HEK293 (cell line): ENCODE measurements around the gene FLNC.

Experiments
- IKZF3 ChIP-seq: fragments of 450-650 bp; IDR thresholded peaks from 2 replicates; pipeline ENCODE4 v1.5.0; 2018; ENCODE audit warnings: missing biosample characterization, mild to moderate bottlenecking, missing genetic modification characterization, moderate library complexity
- INSM2 ChIP-seq: fragments of 450-650 bp; formaldehyde crosslinking; IDR thresholded peaks from 2 replicates; pipeline ENCODE4 v1.5.1; 2016; ENCODE audit warnings: missing biosample characterization, missing genetic modification characterization
- KLF7 ChIP-seq: fragments of 450-650 bp; formaldehyde crosslinking; IDR thresholded peaks from 2 replicates; pipeline ENCODE4 v1.5.1; 2016; ENCODE audit warnings: missing biosample characterization, missing genetic modification characterization, borderline replicate concordance
- KLF9 ChIP-seq: fragments of 450-650 bp; formaldehyde crosslinking; IDR thresholded peaks from 2 replicates; pipeline ENCODE4 v1.5.1; 2016; ENCODE audit warnings: missing biosample characterization, missing genetic modification characterization, low read depth
- SCRT2 ChIP-seq: fragments of 450-650 bp; formaldehyde crosslinking; IDR thresholded peaks from 2 replicates; pipeline ENCODE4 v1.5.1; 2016; ENCODE audit warnings: missing biosample characterization, missing genetic modification characterization
- YY2 ChIP-seq: fragments of 450-650 bp; formaldehyde crosslinking; IDR thresholded peaks from 2 replicates; pipeline ENCODE4 v1.5.1; 2016; ENCODE audit warnings: missing biosample characterization, missing genetic modification characterization
- ZBTB8A ChIP-seq: fragments of 450-650 bp; formaldehyde crosslinking; IDR thresholded peaks from 2 replicates; pipeline ENCODE4 v1.5.1; 2016; ENCODE audit warnings: missing biosample characterization, missing genetic modification characterization
- ZIC2 ChIP-seq: fragments of 450-650 bp; formaldehyde crosslinking; IDR thresholded peaks from 2 replicates; pipeline ENCODE4 v1.5.1; 2016; ENCODE audit warnings: missing biosample characterization, missing genetic modification characterization
- ZNF146 ChIP-seq: fragments of 450-650 bp; formaldehyde crosslinking; IDR thresholded peaks from 2 replicates; pipeline ENCODE4 v1.5.1; 2016; ENCODE audit warnings: missing biosample characterization, missing genetic modification characterization
- ZNF24 ChIP-seq: fragments of 450-650 bp; formaldehyde crosslinking; IDR thresholded peaks from 2 replicates; pipeline ENCODE4 v1.5.1; 2016; ENCODE audit warnings: missing biosample characterization, missing genetic modification characterization
- ZNF266 ChIP-seq: fragments of 450-650 bp; formaldehyde crosslinking; IDR thresholded peaks from 2 replicates; pipeline ENCODE4 v1.5.1; 2016; ENCODE audit warnings: missing biosample characterization, missing genetic modification characterization, low read depth
- ZNF394 ChIP-seq: fragments of 450-650 bp; formaldehyde crosslinking; IDR thresholded peaks from 2 replicates; pipeline ENCODE4 v1.5.1; 2016; ENCODE audit warnings: missing biosample characterization, missing genetic modification characterization, mild to moderate bottlenecking, moderate library complexity, borderline replicate concordance
- ZNF544 ChIP-seq: fragments of 450-650 bp; formaldehyde crosslinking; IDR thresholded peaks from 2 replicates; pipeline ENCODE4 v1.5.0; 2017; ENCODE audit warnings: missing biosample characterization, missing genetic modification characterization
- ZNF555 ChIP-seq: fragments of 450-650 bp; formaldehyde crosslinking; conservative IDR thresholded peaks from 2 replicates; pipeline ENCODE4 v1.5.1; 2017; ENCODE audit warnings: missing biosample characterization, mild to moderate bottlenecking, missing genetic modification characterization, inconsistent platforms
- ZNF558 ChIP-seq: fragments of 450-650 bp; formaldehyde crosslinking; IDR thresholded peaks from 2 replicates; pipeline ENCODE4 v1.5.1; 2016; ENCODE audit warnings: missing biosample characterization, missing genetic modification characterization
- ZNF701 ChIP-seq: fragments of 450-650 bp; formaldehyde crosslinking; IDR thresholded peaks from 2 replicates; pipeline ENCODE4 v1.5.1; 2016; ENCODE audit warnings: missing biosample characterization, missing genetic modification characterization
- ZNF785 ChIP-seq: fragments of 450-650 bp; formaldehyde crosslinking; IDR thresholded peaks from 2 replicates; pipeline ENCODE4 v1.5.1; 2016; ENCODE audit warnings: missing biosample characterization, missing genetic modification characterization
- TF ChIP-seq, protein P1 (sequence below): fragments of 450-650 bp; formaldehyde crosslinking; IDR thresholded peaks from 2 replicates; pipeline ENCODE4 v1.5.1; 2016; ENCODE audit warnings: missing biosample characterization, missing genetic modification characterization
- TF ChIP-seq, protein P2 (sequence below): fragments of 450-650 bp; formaldehyde crosslinking; IDR thresholded peaks from 2 replicates; pipeline ENCODE4 v1.5.1; 2016; ENCODE audit warnings: missing biosample characterization, missing genetic modification characterization
- TF ChIP-seq, protein P3 (sequence below): fragments of 450-650 bp; formaldehyde crosslinking; IDR thresholded peaks from 2 replicates; pipeline ENCODE4 v1.5.1; 2016; ENCODE audit warnings: missing biosample characterization, missing genetic modification characterization, borderline replicate concordance
- TF ChIP-seq, protein P4 (sequence below): fragments of 450-650 bp; formaldehyde crosslinking; IDR thresholded peaks from 2 replicates; pipeline ENCODE4 v1.5.1; 2017; ENCODE audit warnings: missing biosample characterization, missing genetic modification characterization
- TF ChIP-seq, protein P5 (sequence below): fragments of 450-650 bp; formaldehyde crosslinking; IDR thresholded peaks from 2 replicates; pipeline ENCODE4 v1.5.1; 2017; ENCODE audit warnings: missing biosample characterization, missing genetic modification characterization
- TF ChIP-seq, protein P6 (sequence below): fragments of 450-650 bp; formaldehyde crosslinking; IDR thresholded peaks from 2 replicates; pipeline ENCODE4 v1.5.1; 2016; ENCODE audit warnings: missing biosample characterization, missing genetic modification characterization

Gene FLNC

GRCh38 chr7:128887169-128888038 is 57.2 kb downstream of the FLNC start (continued):
- TF ChIP-seq, protein P1, sequence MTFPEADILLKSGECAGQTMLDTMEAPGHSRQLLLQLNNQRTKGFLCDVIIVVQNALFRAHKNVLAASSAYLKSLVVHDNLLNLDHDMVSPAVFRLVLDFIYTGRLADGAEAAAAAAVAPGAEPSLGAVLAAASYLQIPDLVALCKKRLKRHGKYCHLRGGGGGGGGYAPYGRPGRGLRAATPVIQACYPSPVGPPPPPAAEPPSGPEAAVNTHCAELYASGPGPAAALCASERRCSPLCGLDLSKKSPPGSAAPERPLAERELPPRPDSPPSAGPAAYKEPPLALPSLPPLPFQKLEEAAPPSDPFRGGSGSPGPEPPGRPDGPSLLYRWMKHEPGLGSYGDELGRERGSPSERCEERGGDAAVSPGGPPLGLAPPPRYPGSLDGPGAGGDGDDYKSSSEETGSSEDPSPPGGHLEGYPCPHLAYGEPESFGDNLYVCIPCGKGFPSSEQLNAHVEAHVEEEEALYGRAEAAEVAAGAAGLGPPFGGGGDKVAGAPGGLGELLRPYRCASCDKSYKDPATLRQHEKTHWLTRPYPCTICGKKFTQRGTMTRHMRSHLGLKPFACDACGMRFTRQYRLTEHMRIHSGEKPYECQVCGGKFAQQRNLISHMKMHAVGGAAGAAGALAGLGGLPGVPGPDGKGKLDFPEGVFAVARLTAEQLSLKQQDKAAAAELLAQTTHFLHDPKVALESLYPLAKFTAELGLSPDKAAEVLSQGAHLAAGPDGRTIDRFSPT (tag by site-specific recombination): peak; percentile 30; the same call in 1 of the 2 replicates
- TF ChIP-seq KLF7 (tag by site-specific recombination) (peak; percentile 73; the same call in 1 of the 2 replicates), YY2 (0 out of 2 replicates have a peak, but pooled peaks have one; percentile 27), ZBTB8A (no peak), ZNF146 (peak; percentile 2; the same call in 1 of the 2 replicates), ZIC2 (tag by site-specific recombination) (peak; percentile 42; the same call in 1 of the 2 replicates), ZNF394 (tag by site-specific recombination) (no peak), ZNF701 (0 out of 2 replicates have a peak, but pooled peaks have one; percentile 36), INSM2 (tag by site-specific recombination) (peak; percentile 68; the same call in 1 of the 2 replicates), KLF9 (tag by site-specific recombination) (peak; percentile 93), IKZF3 (tag by site-specific recombination) (no peak), SCRT2 (tag by site-specific recombination) (no peak), ZNF558 (tag by site-specific recombination) (no peak), ZNF266 (tag by site-specific recombination) (peak; percentile 12; the same call in 1 of the 2 replicates), ZNF544 (tag by site-specific recombination) (0 out of 2 replicates have a peak, but pooled peaks have one; percentile 38), ZNF555 (tag by site-specific recombination) (no peak), ZNF24 (tag by site-specific recombination) (no peak), ZNF785 (tag by site-specific recombination) (peak; percentile 53; the same call in 1 of the 2 replicates)
- TF ChIP-seq, protein P2, sequence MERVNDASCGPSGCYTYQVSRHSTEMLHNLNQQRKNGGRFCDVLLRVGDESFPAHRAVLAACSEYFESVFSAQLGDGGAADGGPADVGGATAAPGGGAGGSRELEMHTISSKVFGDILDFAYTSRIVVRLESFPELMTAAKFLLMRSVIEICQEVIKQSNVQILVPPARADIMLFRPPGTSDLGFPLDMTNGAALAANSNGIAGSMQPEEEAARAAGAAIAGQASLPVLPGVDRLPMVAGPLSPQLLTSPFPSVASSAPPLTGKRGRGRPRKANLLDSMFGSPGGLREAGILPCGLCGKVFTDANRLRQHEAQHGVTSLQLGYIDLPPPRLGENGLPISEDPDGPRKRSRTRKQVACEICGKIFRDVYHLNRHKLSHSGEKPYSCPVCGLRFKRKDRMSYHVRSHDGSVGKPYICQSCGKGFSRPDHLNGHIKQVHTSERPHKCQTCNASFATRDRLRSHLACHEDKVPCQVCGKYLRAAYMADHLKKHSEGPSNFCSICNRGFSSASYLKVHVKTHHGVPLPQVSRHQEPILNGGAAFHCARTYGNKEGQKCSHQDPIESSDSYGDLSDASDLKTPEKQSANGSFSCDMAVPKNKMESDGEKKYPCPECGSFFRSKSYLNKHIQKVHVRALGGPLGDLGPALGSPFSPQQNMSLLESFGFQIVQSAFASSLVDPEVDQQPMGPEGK (tag by site-specific recombination): peak; percentile 27; the same call in 1 of the 2 replicates
- TF ChIP-seq, protein P3, sequence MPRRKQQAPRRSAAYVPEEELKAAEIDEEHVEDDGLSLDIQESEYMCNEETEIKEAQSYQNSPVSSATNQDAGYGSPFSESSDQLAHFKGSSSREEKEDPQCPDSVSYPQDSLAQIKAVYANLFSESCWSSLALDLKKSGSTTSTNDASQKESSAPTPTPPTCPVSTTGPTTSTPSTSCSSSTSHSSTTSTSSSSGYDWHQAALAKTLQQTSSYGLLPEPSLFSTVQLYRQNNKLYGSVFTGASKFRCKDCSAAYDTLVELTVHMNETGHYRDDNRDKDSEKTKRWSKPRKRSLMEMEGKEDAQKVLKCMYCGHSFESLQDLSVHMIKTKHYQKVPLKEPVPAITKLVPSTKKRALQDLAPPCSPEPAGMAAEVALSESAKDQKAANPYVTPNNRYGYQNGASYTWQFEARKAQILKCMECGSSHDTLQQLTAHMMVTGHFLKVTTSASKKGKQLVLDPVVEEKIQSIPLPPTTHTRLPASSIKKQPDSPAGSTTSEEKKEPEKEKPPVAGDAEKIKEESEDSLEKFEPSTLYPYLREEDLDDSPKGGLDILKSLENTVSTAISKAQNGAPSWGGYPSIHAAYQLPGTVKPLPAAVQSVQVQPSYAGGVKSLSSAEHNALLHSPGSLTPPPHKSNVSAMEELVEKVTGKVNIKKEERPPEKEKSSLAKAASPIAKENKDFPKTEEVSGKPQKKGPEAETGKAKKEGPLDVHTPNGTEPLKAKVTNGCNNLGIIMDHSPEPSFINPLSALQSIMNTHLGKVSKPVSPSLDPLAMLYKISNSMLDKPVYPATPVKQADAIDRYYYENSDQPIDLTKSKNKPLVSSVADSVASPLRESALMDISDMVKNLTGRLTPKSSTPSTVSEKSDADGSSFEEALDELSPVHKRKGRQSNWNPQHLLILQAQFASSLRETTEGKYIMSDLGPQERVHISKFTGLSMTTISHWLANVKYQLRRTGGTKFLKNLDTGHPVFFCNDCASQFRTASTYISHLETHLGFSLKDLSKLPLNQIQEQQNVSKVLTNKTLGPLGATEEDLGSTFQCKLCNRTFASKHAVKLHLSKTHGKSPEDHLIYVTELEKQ: 0 out of 2 replicates have a peak, but pooled peaks have one; percentile 3
- TF ChIP-seq, protein P4, sequence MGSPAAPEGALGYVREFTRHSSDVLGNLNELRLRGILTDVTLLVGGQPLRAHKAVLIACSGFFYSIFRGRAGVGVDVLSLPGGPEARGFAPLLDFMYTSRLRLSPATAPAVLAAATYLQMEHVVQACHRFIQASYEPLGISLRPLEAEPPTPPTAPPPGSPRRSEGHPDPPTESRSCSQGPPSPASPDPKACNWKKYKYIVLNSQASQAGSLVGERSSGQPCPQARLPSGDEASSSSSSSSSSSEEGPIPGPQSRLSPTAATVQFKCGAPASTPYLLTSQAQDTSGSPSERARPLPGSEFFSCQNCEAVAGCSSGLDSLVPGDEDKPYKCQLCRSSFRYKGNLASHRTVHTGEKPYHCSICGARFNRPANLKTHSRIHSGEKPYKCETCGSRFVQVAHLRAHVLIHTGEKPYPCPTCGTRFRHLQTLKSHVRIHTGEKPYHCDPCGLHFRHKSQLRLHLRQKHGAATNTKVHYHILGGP: 0 out of 2 replicates have a peak, but pooled peaks have one; percentile 21
- TF ChIP-seq, protein P5, sequence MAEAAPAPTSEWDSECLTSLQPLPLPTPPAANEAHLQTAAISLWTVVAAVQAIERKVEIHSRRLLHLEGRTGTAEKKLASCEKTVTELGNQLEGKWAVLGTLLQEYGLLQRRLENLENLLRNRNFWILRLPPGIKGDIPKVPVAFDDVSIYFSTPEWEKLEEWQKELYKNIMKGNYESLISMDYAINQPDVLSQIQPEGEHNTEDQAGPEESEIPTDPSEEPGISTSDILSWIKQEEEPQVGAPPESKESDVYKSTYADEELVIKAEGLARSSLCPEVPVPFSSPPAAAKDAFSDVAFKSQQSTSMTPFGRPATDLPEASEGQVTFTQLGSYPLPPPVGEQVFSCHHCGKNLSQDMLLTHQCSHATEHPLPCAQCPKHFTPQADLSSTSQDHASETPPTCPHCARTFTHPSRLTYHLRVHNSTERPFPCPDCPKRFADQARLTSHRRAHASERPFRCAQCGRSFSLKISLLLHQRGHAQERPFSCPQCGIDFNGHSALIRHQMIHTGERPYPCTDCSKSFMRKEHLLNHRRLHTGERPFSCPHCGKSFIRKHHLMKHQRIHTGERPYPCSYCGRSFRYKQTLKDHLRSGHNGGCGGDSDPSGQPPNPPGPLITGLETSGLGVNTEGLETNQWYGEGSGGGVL: no peak
- TF ChIP-seq, protein P6, sequence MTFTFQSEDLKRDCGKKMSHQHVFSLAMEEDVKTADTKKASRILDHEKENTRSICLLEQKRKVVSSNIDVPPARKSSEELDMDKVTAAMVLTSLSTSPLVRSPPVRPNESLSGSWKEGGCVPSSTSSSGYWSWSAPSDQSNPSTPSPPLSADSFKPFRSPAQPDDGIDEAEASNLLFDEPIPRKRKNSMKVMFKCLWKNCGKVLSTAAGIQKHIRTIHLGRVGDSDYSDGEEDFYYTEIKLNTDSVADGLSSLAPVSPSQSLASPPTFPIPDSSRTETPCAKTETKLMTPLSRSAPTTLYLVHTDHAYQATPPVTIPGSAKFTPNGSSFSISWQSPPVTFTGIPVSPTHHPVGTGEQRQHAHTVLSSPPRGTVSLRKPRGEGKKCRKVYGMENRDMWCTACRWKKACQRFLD (tag by site-specific recombination): peak; percentile 7; the same call in 1 of the 2 replicates
